ENCODE data around the gene POU2AF3. TPM values are rescaled to one million over a fixed set of nuclear protein-coding genes. Genes with fewer than 3 reads are reported as not detected.

The POU2AF3 gene
- total RNA-seq, 6 experiments from 2014 or later: not detected

DNA sequence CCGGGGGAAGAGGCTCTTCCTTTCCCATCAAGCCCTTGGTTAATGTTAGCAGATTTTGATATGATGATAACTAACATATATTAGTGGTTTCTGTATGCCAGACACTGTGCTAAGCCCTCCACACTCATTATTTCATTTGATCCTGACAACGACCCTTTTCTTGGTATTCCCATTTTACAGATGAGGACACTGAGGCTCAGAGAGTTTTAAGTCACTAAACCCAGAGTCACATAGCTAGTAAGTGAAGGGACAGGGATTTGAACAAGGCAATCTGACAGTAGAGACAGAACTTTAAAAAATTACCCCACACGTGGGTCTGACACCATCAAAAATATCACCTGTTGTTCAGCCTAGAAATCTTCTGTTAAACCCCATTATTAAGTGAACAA is 58.3 kb downstream of the POU2AF3 start:
- Mint-ChIP-seq H3K4me3 (no peak overlapping the region), H3K4me1 (ENCODE audit: low read depth) (no peaks in the 10 kb centered on the region), H3K9me3 (no peaks in the 10 kb centered on the region), H3K27ac (no peak overlapping the region), H3K36me3 (ENCODE audit: low read depth) (no peaks in the 10 kb centered on the region), H3K27me3 (ENCODE audit: insufficient read depth) (peaks cover 10% of the 10 kb centered on the region)
- DNase-seq: no peak
- TF ChIP-seq, protein P1, sequence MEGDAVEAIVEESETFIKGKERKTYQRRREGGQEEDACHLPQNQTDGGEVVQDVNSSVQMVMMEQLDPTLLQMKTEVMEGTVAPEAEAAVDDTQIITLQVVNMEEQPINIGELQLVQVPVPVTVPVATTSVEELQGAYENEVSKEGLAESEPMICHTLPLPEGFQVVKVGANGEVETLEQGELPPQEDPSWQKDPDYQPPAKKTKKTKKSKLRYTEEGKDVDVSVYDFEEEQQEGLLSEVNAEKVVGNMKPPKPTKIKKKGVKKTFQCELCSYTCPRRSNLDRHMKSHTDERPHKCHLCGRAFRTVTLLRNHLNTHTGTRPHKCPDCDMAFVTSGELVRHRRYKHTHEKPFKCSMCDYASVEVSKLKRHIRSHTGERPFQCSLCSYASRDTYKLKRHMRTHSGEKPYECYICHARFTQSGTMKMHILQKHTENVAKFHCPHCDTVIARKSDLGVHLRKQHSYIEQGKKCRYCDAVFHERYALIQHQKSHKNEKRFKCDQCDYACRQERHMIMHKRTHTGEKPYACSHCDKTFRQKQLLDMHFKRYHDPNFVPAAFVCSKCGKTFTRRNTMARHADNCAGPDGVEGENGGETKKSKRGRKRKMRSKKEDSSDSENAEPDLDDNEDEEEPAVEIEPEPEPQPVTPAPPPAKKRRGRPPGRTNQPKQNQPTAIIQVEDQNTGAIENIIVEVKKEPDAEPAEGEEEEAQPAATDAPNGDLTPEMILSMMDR (IDR thresholded peaks at IDR 0.05): no peak

DNA sequence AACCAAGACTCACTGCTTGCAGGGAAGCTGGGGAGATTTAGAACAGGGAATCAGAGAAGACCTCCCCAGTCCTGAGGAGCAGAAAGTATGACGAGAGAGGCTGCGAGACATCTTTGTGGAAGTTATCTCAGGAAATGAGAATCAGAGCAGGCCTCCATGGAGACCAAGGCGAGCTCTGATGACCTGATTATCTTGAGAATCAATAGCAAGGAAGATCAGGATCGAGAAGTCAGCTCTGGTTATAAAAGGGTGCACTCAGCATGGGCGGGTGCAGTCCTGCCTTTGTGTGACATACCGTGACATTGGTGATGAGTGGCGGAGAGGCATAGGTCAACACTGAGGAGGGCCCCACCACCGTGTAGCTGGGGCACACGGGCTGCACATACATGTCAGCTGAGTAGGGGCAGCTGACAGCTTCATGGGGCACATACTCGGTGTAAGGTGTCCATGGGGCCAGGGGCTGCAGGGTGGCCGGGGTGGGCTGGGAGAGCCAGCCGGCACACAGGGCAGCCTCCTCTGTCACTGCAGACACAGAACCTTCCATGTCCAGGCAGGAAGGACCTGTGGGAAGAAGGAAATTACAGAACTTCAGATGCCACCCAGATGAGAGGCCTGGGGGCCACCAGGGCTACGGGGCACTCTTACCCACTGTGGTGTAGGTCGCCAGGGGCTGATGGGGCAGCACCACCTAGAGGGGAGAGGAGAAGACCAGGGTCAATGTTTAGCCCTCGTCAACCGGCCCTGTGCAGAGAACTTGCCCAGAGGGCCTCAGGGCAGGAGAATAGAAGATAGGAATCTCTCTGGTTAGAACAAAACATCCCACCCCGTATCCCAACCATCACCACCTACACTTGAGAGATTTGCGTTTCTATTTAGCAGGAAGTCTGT is 59.0 kb downstream of the POU2AF3 start:
- TF ChIP-seq, protein P1 (IDR thresholded peaks at IDR 0.05): no peak
- DNase-seq: no peak
- Mint-ChIP-seq H3K4me1 (ENCODE audit: low read depth) (no peaks in the 10 kb centered on the region), H3K36me3 (ENCODE audit: low read depth) (no peaks in the 10 kb centered on the region), H3K27me3 (ENCODE audit: insufficient read depth) (peaks cover 8% of the 10 kb centered on the region), H3K27ac (no peak overlapping the region), H3K9me3 (no peaks in the 10 kb centered on the region), H3K4me3 (no peak overlapping the region)

Small RNA genes within 50 kb of the gene (microRNA-seq; reads per million reads assigned to microRNA genes)
- gene MIR4491: not detected

Other genes with a start within 250 kb of the POU2AF3 start
- not detected for gene POU2AF2, start 52.8 kb upstream of the POU2AF3 start, total RNA-seq (2021; fragmentation: NEBNext Ultra II Directional; extraction: Animal tissue kit (Norgen Biotek cat#: 25700))
- gene POU2AF1, start 80.7 kb downstream of the POU2AF3 start, total RNA-seq (2021; fragmentation: NEBNext Ultra II Directional; extraction: Animal tissue kit (Norgen Biotek cat#: 25700)): not detected
- gene BTG4, start 213.8 kb downstream of the POU2AF3 start, total RNA-seq (2021; fragmentation: NEBNext Ultra II Directional; extraction: Animal tissue kit (Norgen Biotek cat#: 25700)): not detected
- not detected for gene HOATZ, start 216.2 kb downstream of the POU2AF3 start, total RNA-seq (2021; fragmentation: NEBNext Ultra II Directional; extraction: Animal tissue kit (Norgen Biotek cat#: 25700))
- 100 to 1,000 TPM in 5 of 6 experiments, 10 to 100 TPM in 1; 79.1 to 148 (median 132) TPM for gene LAYN, start 242.2 kb downstream of the POU2AF3 start, total RNA-seq (2021; fragmentation: NEBNext Ultra II Directional; extraction: Animal tissue kit (Norgen Biotek cat#: 25700))

Measured in HFFc6 (cell line).